DMS53 treated with DMSO at 0.1 percent for 48 hours (cell line): Measurements from ENCODE around the gene MOV10L1.
A peak's percentile ranks its signal among the peaks of the same experiment; 100 is the strongest.
"Not testable (repeated sequence)": the region's sequence is repeated elsewhere in the genome, so short reads cannot be mapped to it uniquely, and the experiment has no call there.

Experiments used
- DNase-seq: peaks from one replicate; lab custom pipeline; 2025; ENCODE audit not compliant: unreplicated experiment; lab: John Stamatoyannopoulos, UW

Gene MOV10L1

GRCh38 chr22:50201191-50202129 lies 111.7 kb downstream of the MOV10L1 start:
- no peak for DNase-seq

GRCh38 chr22:50202130-50202666 lies 112.4 kb downstream of the MOV10L1 start:
- no peak for DNase-seq

- DNase-seq, result no peak
These were observed 113.5 kb downstream of the MOV10L1 start for GRCh38 chr22:50203288-50203687.

- DNase-seq, result no peak
These were observed 114.8 kb downstream of the MOV10L1 start for GRCh38 chr22:50204571-50204970.

- DNase-seq, result not testable (repeated sequence)
These were observed 115.2 kb downstream of the MOV10L1 start for GRCh38 chr22:50204998-50205397.

GRCh38 chr22:50205781-50206569 lies 116.2 kb downstream of the MOV10L1 start:
- no peak for DNase-seq

- no peak for DNase-seq
These were observed 116.8 kb downstream of the MOV10L1 start for GRCh38 chr22:50206599-50206998.

- DNase-seq, result no peak
These were observed 117.8 kb downstream of the MOV10L1 start for GRCh38 chr22:50207383-50208140.

GRCh38 chr22:50208430-50208938 lies 118.7 kb downstream of the MOV10L1 start:
- no peak for DNase-seq

GRCh38 chr22:50208939-50209892 lies 119.4 kb downstream of the MOV10L1 start:
- DNase-seq, result no peak

- peak; percentile 25 for DNase-seq
These were observed 120.1 kb downstream of the MOV10L1 start for GRCh38 chr22:50209893-50210292.

GRCh38 chr22:50210378-50211139 lies 120.8 kb downstream of the MOV10L1 start:
- no peak for DNase-seq

GRCh38 chr22:50211147-50211546 lies 121.3 kb downstream of the MOV10L1 start:
- no peak for DNase-seq
